T1000 (cell line): ENCODE measurements around the gene GNAO1.
A peak's percentile ranks its signal among the peaks of the same experiment; 100 is the strongest.

Source experiments
- DNase-seq: peaks from one replicate; lab custom pipeline; 2025; ENCODE audit warnings: mixed read lengths; lab: John Stamatoyannopoulos, UW

The GNAO1 gene

GRCh38 chr16:56289862-56290261, 98.6 kb downstream of the GNAO1 start:
- no peak for DNase-seq

- DNase-seq = no peak
These were observed 102.7 kb downstream of the GNAO1 start for GRCh38 chr16:56294014-56294413.

- DNase-seq = no peak
These were observed 103.3 kb downstream of the GNAO1 start for GRCh38 chr16:56294579-56294978.

GRCh38 chr16:56295059-56295665, 103.9 kb downstream of the GNAO1 start:
- no peak for DNase-seq

GRCh38 chr16:56295739-56296527, 104.6 kb downstream of the GNAO1 start:
- no peak for DNase-seq

GRCh38 chr16:56297684-56298083, 106.4 kb downstream of the GNAO1 start:
- no peak for DNase-seq

GRCh38 chr16:56298116-56298515, 106.8 kb downstream of the GNAO1 start:
- DNase-seq = no peak

- DNase-seq = no peak
These were observed 107.8 kb downstream of the GNAO1 start for GRCh38 chr16:56298948-56299596.

GRCh38 chr16:56300242-56300623, 108.9 kb downstream of the GNAO1 start:
- no peak for DNase-seq

- peak; percentile 22 for DNase-seq
These were observed 109.9 kb downstream of the GNAO1 start for GRCh38 chr16:56300891-56301850.

- no peak for DNase-seq
These were observed 111.2 kb downstream of the GNAO1 start for GRCh38 chr16:56302506-56302905.

- DNase-seq = no peak
These were observed 111.9 kb downstream of the GNAO1 start for GRCh38 chr16:56303066-56303715.

GRCh38 chr16:56303880-56304279, 112.6 kb downstream of the GNAO1 start:
- DNase-seq = no peak

GRCh38 chr16:56305956-56306565, 114.8 kb downstream of the GNAO1 start:
- no peak for DNase-seq

GRCh38 chr16:56306690-56307533, 115.6 kb downstream of the GNAO1 start:
- DNase-seq = no peak

- no peak for DNase-seq
These were observed 116.2 kb downstream of the GNAO1 start for GRCh38 chr16:56307534-56307873.

- DNase-seq = no peak
These were observed 117.7 kb downstream of the GNAO1 start for GRCh38 chr16:56309008-56309407.

GRCh38 chr16:56310690-56311089, 119.4 kb downstream of the GNAO1 start:
- DNase-seq = no peak

GRCh38 chr16:56311208-56312027, 120.1 kb downstream of the GNAO1 start:
- DNase-seq = no peak

GRCh38 chr16:56312028-56312300, 120.7 kb downstream of the GNAO1 start:
- no peak for DNase-seq
